Hepatocyte (in vitro differentiated cells): Measurements from ENCODE around the gene KIAA1671.

Source experiments
- CTCF ChIP-seq: fragments of 200-600 bp; sonication (generic); IDR thresholded peaks from 2 replicates; pipeline ENCODE4 v1.5.1; 2016; ENCODE audit warnings: antibody characterized with exemption, mild to moderate bottlenecking; ENCODE audit not compliant: poor library complexity
- EZH2 ChIP-seq: fragments of 200-600 bp; sonication (generic); IDR thresholded peaks from 2 replicates; pipeline ENCODE4 v1.6.1; 2016; ENCODE audit warnings: antibody characterized with exemption, mild to moderate bottlenecking, borderline replicate concordance

GRCh38 chr22:25027043-25027906 is 74.8 kb downstream of the KIAA1671 start:
- TF ChIP-seq CTCF (no peak), EZH2 (no peak)
